OCI-LY1 (cell line): ENCODE results near the gene AXIN1.

ENCODE experiments used
- EZH2 ChIP-seq: fragments of 200-600 bp; sonication (generic), shearing (Covaris generic); IDR thresholded peaks from 2 replicates; pipeline ENCODE4 v1.8.0; 2017; ENCODE audit warnings: borderline replicate concordance, mixed run types, mild to moderate bottlenecking, antibody characterized with exemption, low read length, moderate library complexity, mixed read lengths
- TF ChIP-seq, protein P1 (sequence below): fragments of 200-600 bp; sonication (generic), shearing (Covaris generic); IDR thresholded peaks from 2 replicates; pipeline ENCODE4 v1.5.1; 2017; ENCODE audit warnings: mild to moderate bottlenecking, antibody characterized with exemption, low read length, moderate library complexity, mixed read lengths

DNA sequence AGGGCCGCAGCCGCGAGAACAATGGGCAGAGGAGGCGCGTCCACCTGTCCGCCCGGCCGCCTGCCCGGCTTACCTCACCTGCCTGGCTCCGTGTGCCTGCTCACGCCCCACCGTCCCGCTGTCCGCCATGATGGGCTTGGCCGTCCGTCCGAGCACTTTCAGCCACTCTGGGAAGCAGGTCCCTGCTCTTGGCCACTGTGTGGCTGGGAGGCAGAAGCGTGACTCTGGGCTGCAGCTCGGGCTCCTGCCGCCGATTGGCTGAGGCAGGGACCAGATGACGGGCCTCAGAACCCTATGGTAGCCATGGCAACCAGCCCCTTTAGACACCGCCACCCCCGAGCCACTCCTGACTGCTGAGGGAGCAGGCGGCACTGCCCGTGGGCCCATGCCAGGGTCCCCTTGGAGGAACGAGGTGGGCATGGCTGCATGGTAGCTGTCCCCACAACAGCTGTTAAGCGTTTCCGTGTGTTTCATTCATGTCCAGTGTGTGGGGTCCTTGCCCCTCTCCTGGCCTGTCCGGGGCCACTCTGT lies 8.9 kb upstream of the AXIN1 start:
- TF ChIP-seq EZH2, result no peak
- TF ChIP-seq, protein P1, sequence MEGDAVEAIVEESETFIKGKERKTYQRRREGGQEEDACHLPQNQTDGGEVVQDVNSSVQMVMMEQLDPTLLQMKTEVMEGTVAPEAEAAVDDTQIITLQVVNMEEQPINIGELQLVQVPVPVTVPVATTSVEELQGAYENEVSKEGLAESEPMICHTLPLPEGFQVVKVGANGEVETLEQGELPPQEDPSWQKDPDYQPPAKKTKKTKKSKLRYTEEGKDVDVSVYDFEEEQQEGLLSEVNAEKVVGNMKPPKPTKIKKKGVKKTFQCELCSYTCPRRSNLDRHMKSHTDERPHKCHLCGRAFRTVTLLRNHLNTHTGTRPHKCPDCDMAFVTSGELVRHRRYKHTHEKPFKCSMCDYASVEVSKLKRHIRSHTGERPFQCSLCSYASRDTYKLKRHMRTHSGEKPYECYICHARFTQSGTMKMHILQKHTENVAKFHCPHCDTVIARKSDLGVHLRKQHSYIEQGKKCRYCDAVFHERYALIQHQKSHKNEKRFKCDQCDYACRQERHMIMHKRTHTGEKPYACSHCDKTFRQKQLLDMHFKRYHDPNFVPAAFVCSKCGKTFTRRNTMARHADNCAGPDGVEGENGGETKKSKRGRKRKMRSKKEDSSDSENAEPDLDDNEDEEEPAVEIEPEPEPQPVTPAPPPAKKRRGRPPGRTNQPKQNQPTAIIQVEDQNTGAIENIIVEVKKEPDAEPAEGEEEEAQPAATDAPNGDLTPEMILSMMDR, result no peak
